ENCODE data around the gene CTSC.

CTSC gene

GRCh38 chr11:88305430-88305829 is 32.1 kb downstream of the CTSC start:
- Histone ChIP-seq H3K4me3 (ENCODE audit: low read depth, low read length) (no peak overlapping the region), H3K79me2 (ENCODE audit: control insufficient read depth, insufficient read depth, low read length, unreplicated experiment) (no peaks in the 10 kb centered on the region), H3K4me1 (ENCODE audit: control insufficient read depth, insufficient read depth, low read length, unreplicated experiment) (peaks cover 5% of the 10 kb centered on the region), H3K27ac (ENCODE audit: low read depth, low read length) (no peak overlapping the region), H2AFZ (ENCODE audit: low read length, unreplicated experiment) (no peak overlapping the region), H3K27me3 (ENCODE audit: insufficient read depth, low read length) (no peaks in the 10 kb centered on the region), H3K36me3 (ENCODE audit: insufficient read depth, low read length) (peaks cover 35% of the 10 kb centered on the region)

GRCh38 chr11:88304352-88304751 is 33.2 kb downstream of the CTSC start:
- H3K27ac ChIP-seq (ENCODE audit: low read depth, low read length) = no peak overlapping the region
- no peak overlapping the region for H3K4me3 ChIP-seq (ENCODE audit: low read depth, low read length)
- no peaks in the 10 kb centered on the region for H3K27me3 ChIP-seq (ENCODE audit: insufficient read depth, low read length)
- H3K36me3 ChIP-seq (ENCODE audit: insufficient read depth, low read length) = peaks cover 35% of the 10 kb centered on the region
- H3K4me1 ChIP-seq (ENCODE audit: control insufficient read depth, insufficient read depth, low read length, unreplicated experiment) = no peaks in the 10 kb centered on the region
- no peak overlapping the region for H2AFZ ChIP-seq (ENCODE audit: low read length, unreplicated experiment)
- no peaks in the 10 kb centered on the region for H3K79me2 ChIP-seq (ENCODE audit: control insufficient read depth, insufficient read depth, low read length, unreplicated experiment)

GRCh38 chr11:88303037-88303436 is 34.5 kb downstream of the CTSC start:
- Histone ChIP-seq H3K27me3 (ENCODE audit: insufficient read depth, low read length) (no peaks in the 10 kb centered on the region), H3K79me2 (ENCODE audit: control insufficient read depth, insufficient read depth, low read length, unreplicated experiment) (no peaks in the 10 kb centered on the region), H2AFZ (ENCODE audit: low read length, unreplicated experiment) (no peak overlapping the region), H3K4me3 (ENCODE audit: low read depth, low read length) (no peak overlapping the region), H3K4me1 (ENCODE audit: control insufficient read depth, insufficient read depth, low read length, unreplicated experiment) (no peaks in the 10 kb centered on the region), H3K36me3 (ENCODE audit: insufficient read depth, low read length) (peaks cover 27% of the 10 kb centered on the region), H3K27ac (ENCODE audit: low read depth, low read length) (no peak overlapping the region)

GRCh38 chr11:88301488-88302140 is 35.9 kb downstream of the CTSC start:
- Histone ChIP-seq H3K4me3 (ENCODE audit: low read depth, low read length) (no peak overlapping the region), H3K4me1 (ENCODE audit: control insufficient read depth, insufficient read depth, low read length, unreplicated experiment) (no peaks in the 10 kb centered on the region), H3K79me2 (ENCODE audit: control insufficient read depth, insufficient read depth, low read length, unreplicated experiment) (no peaks in the 10 kb centered on the region), H3K27me3 (ENCODE audit: insufficient read depth, low read length) (no peaks in the 10 kb centered on the region), H2AFZ (ENCODE audit: low read length, unreplicated experiment) (no peak overlapping the region), H3K36me3 (ENCODE audit: insufficient read depth, low read length) (peaks cover 15% of the 10 kb centered on the region), H3K27ac (ENCODE audit: low read depth, low read length) (no peak overlapping the region)

GRCh38 chr11:88300888-88301487 is 36.5 kb downstream of the CTSC start:
- no peak overlapping the region for H2AFZ ChIP-seq (ENCODE audit: low read length, unreplicated experiment)
- no peaks in the 10 kb centered on the region for H3K79me2 ChIP-seq (ENCODE audit: control insufficient read depth, insufficient read depth, low read length, unreplicated experiment)
- peaks cover 14% of the 10 kb centered on the region for H3K36me3 ChIP-seq (ENCODE audit: insufficient read depth, low read length)
- H3K27me3 ChIP-seq (ENCODE audit: insufficient read depth, low read length) = no peaks in the 10 kb centered on the region
- no peak overlapping the region for H3K4me3 ChIP-seq (ENCODE audit: low read depth, low read length)
- H3K27ac ChIP-seq (ENCODE audit: low read depth, low read length) = no peak overlapping the region
- H3K4me1 ChIP-seq (ENCODE audit: control insufficient read depth, insufficient read depth, low read length, unreplicated experiment) = no peaks in the 10 kb centered on the region

- Histone ChIP-seq H3K79me2 (ENCODE audit: control insufficient read depth, insufficient read depth, low read length, unreplicated experiment) (no peaks in the 10 kb centered on the region), H3K27me3 (ENCODE audit: insufficient read depth, low read length) (no peaks in the 10 kb centered on the region), H3K36me3 (ENCODE audit: insufficient read depth, low read length) (peaks cover 10% of the 10 kb centered on the region), H2AFZ (ENCODE audit: low read length, unreplicated experiment) (no peak overlapping the region), H3K4me3 (ENCODE audit: low read depth, low read length) (no peak overlapping the region), H3K27ac (ENCODE audit: low read depth, low read length) (no peak overlapping the region), H3K4me1 (ENCODE audit: control insufficient read depth, insufficient read depth, low read length, unreplicated experiment) (peaks cover 8% of the 10 kb centered on the region)
Observed at GRCh38 chr11:88297863-88298262, 39.7 kb downstream of the CTSC start.

- Histone ChIP-seq H3K4me3 (ENCODE audit: low read depth, low read length) (no peak overlapping the region), H3K4me1 (ENCODE audit: control insufficient read depth, insufficient read depth, low read length, unreplicated experiment) (peaks cover 13% of the 10 kb centered on the region), H3K27me3 (ENCODE audit: insufficient read depth, low read length) (no peaks in the 10 kb centered on the region), H3K27ac (ENCODE audit: low read depth, low read length) (no peak overlapping the region), H2AFZ (ENCODE audit: low read length, unreplicated experiment) (no peak overlapping the region), H3K79me2 (ENCODE audit: control insufficient read depth, insufficient read depth, low read length, unreplicated experiment) (no peaks in the 10 kb centered on the region), H3K36me3 (ENCODE audit: insufficient read depth, low read length) (peaks cover 10% of the 10 kb centered on the region; the same call in 1 of the 2 replicates)
Observed at GRCh38 chr11:88297421-88297820, 40.1 kb downstream of the CTSC start.

- no peaks in the 10 kb centered on the region for H3K27me3 ChIP-seq (ENCODE audit: insufficient read depth, low read length)
- peaks cover 10% of the 10 kb centered on the region; the same call in 1 of the 2 replicates for H3K36me3 ChIP-seq (ENCODE audit: insufficient read depth, low read length)
- no peak overlapping the region for H3K4me3 ChIP-seq (ENCODE audit: low read depth, low read length)
- H3K79me2 ChIP-seq (ENCODE audit: control insufficient read depth, insufficient read depth, low read length, unreplicated experiment) = no peaks in the 10 kb centered on the region
- peaks cover 16% of the 10 kb centered on the region for H3K4me1 ChIP-seq (ENCODE audit: control insufficient read depth, insufficient read depth, low read length, unreplicated experiment)
- no peak overlapping the region for H2AFZ ChIP-seq (ENCODE audit: low read length, unreplicated experiment)
- H3K27ac ChIP-seq (ENCODE audit: low read depth, low read length) = no peak overlapping the region
Observed at GRCh38 chr11:88295028-88295427, 42.5 kb downstream of the CTSC start.

GRCh38 chr11:88293931-88294330 is 43.6 kb downstream of the CTSC start:
- peaks cover 10% of the 10 kb centered on the region; the same call in 1 of the 2 replicates for H3K36me3 ChIP-seq (ENCODE audit: insufficient read depth, low read length)
- H3K79me2 ChIP-seq (ENCODE audit: control insufficient read depth, insufficient read depth, low read length, unreplicated experiment) = no peaks in the 10 kb centered on the region
- no peak overlapping the region for H3K27ac ChIP-seq (ENCODE audit: low read depth, low read length)
- H3K4me3 ChIP-seq (ENCODE audit: low read depth, low read length) = no peak overlapping the region
- H2AFZ ChIP-seq (ENCODE audit: low read length, unreplicated experiment) = no peak overlapping the region
- H3K27me3 ChIP-seq (ENCODE audit: insufficient read depth, low read length) = no peaks in the 10 kb centered on the region
- H3K4me1 ChIP-seq (ENCODE audit: control insufficient read depth, insufficient read depth, low read length, unreplicated experiment) = peaks cover 16% of the 10 kb centered on the region

GRCh38 chr11:88292171-88292843 is 45.2 kb downstream of the CTSC start:
- Histone ChIP-seq H3K27ac (ENCODE audit: low read depth, low read length) (no peak overlapping the region), H3K4me1 (ENCODE audit: control insufficient read depth, insufficient read depth, low read length, unreplicated experiment) (peaks cover 16% of the 10 kb centered on the region), H3K79me2 (ENCODE audit: control insufficient read depth, insufficient read depth, low read length, unreplicated experiment) (no peaks in the 10 kb centered on the region), H3K27me3 (ENCODE audit: insufficient read depth, low read length) (no peaks in the 10 kb centered on the region), H3K36me3 (ENCODE audit: insufficient read depth, low read length) (peaks cover 10% of the 10 kb centered on the region), H2AFZ (ENCODE audit: low read length, unreplicated experiment) (no peak overlapping the region), H3K4me3 (ENCODE audit: low read depth, low read length) (no peak overlapping the region)

GRCh38 chr11:88288560-88288959 is 49.0 kb downstream of the CTSC start:
- H3K4me3 ChIP-seq (ENCODE audit: low read depth, low read length) = no peak overlapping the region
- peaks cover under 1% of the 10 kb centered on the region for H3K36me3 ChIP-seq (ENCODE audit: insufficient read depth, low read length)
- no peaks in the 10 kb centered on the region for H3K79me2 ChIP-seq (ENCODE audit: control insufficient read depth, insufficient read depth, low read length, unreplicated experiment)
- H3K4me1 ChIP-seq (ENCODE audit: control insufficient read depth, insufficient read depth, low read length, unreplicated experiment) = peaks cover 17% of the 10 kb centered on the region
- no peak overlapping the region for H2AFZ ChIP-seq (ENCODE audit: low read length, unreplicated experiment)
- H3K27ac ChIP-seq (ENCODE audit: low read depth, low read length) = no peak overlapping the region
- no peaks in the 10 kb centered on the region for H3K27me3 ChIP-seq (ENCODE audit: insufficient read depth, low read length)
